ENCODE measurements around the gene ASIC2.

DNA sequence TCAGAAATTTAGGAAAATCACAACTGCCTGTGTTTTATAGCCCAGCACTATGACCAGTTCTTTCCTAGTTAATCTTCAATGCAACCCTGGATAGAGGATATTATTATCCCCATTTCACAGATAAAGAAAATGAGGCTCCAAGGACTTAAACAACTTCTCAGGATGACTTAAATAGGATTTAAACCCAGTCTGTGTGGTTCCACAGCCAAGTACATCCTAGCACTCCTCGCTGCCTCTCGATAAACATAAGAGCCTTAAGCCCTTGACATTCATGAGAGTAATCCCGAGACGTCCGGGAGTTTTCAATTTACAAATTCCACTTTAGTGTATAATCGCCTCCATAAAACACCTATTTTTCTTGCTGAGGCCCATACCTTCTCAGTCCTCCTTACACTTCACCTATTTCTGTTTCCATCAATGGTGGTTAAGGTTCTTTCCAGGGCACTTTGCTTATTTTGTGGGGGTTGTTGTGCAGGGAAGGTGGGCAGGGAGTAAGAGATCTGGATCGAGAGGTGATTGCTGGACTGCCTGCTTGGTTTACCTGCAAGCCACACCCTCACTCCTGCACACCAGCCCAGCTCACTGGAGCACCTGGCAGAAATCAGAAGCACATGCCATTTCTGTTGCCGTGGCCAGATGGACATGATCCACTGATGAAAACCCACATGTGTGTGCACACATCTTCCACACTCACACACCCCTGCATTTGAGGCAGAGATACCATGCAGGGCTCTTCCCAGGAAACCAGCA, 50.5 kb downstream of the ASIC2 start:
- TF ChIP-seq, protein P1, sequence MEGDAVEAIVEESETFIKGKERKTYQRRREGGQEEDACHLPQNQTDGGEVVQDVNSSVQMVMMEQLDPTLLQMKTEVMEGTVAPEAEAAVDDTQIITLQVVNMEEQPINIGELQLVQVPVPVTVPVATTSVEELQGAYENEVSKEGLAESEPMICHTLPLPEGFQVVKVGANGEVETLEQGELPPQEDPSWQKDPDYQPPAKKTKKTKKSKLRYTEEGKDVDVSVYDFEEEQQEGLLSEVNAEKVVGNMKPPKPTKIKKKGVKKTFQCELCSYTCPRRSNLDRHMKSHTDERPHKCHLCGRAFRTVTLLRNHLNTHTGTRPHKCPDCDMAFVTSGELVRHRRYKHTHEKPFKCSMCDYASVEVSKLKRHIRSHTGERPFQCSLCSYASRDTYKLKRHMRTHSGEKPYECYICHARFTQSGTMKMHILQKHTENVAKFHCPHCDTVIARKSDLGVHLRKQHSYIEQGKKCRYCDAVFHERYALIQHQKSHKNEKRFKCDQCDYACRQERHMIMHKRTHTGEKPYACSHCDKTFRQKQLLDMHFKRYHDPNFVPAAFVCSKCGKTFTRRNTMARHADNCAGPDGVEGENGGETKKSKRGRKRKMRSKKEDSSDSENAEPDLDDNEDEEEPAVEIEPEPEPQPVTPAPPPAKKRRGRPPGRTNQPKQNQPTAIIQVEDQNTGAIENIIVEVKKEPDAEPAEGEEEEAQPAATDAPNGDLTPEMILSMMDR (conservative IDR thresholded peaks at IDR 0.05), result no peak
- TF ChIP-seq EZH2 (IDR thresholded peaks at IDR 0.05; ENCODE audit: low read depth), result no peak
